GM19372 (cell line): Measurements from ENCODE around the gene STYK1.
"Not testable (repeated sequence)": the region's sequence is repeated elsewhere in the genome, so short reads cannot be mapped to it uniquely, and the experiment has no call there.

Source experiments
- ATAC-seq: cut with Tn5 transposase; IDR thresholded peaks from one replicate; pipeline ENCODE4 v1.9.1; 2021; ENCODE audit warnings: mild to moderate bottlenecking, low read depth, moderate library complexity; ENCODE audit not compliant: unreplicated experiment

STYK1 gene

GRCh38 chr12:10690906-10691305, 17.1 kb upstream of the STYK1 start:
- ATAC-seq = no peak

DNA sequence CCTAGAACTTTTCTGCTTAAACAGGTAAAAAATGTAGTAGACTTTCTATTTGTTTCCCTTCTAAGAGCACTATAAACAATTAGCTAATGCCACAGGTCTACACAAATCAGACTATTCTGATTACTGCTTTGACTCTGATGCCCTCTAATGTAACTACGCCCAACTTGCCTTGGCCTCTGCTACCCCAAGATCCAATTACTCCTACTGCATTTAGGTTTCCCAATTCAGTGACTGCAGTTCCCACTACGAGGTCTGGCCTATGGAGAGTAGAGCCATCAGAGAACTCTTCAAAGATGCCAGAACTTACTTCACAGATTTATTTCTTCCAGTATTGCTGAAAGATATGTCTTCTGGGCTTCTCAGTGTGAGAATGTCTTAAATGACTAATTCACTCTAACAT, 15.3 kb upstream of the STYK1 start:
- no peak for ATAC-seq

DNA sequence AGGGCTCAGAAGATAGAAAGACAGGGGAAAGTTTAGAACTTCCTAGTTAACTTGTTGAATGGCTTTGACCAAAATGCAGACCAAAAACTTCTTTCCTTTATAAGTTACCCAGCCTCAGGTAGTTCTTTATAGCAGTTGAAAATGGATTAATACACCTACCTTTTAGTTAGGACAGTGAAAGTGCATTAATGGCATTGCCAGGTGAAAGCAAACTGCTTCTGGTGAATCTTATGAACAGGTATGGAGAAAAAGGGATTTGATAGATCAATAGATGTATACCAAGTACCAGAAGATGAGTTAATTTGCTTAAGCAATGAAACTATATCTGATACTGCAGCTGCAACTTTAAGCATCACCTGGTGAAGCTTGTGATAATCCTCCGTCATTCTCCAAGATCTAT, 14.2 kb upstream of the STYK1 start:
- no peak for ATAC-seq

DNA sequence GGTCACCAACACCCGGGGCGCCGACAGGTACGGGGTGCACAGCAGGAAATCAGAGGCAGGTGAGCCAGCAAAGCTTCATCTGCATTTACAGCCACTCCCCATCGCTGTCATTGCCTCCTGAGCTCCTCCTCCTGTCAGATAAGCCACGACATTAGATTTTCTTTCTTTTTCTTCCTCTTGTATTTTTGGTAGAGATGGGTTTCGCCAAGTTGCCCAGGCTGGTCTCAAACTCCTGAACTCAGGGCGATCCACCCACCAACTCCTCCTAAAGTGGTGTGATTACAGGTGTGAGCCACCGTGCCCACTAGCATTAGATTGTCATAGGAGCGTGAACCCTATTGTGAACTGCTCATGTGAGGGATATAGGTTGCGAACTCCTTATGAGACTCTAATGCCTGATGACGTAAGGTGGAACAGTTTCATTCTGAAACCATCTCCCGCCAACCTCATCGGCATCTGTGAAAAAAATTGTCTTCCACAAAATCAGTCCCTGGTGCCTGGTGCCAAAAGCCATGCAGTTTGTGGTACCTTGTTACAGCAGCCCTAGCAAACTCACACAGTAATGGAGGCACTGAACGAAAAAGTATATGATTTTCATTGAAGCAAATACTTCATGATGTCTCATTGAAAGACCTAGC, 1.5 kb downstream of the STYK1 start:
- ATAC-seq = no peak

GRCh38 chr12:10669533-10669932, 4.3 kb downstream of the STYK1 start:
- ATAC-seq = no peak

GRCh38 chr12:10668526-10668925, 5.3 kb downstream of the STYK1 start:
- ATAC-seq = no peak

DNA sequence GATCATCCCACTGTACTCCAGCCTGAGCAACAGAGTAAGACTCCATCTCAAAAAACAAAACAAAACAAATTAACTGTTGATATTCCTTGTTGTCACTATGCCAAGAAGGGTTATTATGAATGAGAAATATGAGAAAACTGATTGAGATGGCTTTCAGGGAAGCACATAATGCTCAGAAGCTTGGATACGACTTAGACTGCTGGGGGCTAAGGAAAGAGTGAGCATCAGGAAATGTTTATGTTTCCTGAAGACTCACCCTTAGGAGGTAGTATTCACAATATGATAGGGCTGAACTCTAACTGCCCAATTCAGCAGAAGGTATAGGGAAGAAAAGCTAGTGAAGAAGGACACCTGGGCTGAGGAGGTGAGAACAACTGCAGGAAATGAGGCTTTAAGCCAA, 6.3 kb downstream of the STYK1 start:
- ATAC-seq = no peak

GRCh38 chr12:10664499-10664898, 9.4 kb downstream of the STYK1 start:
- ATAC-seq = no peak

DNA sequence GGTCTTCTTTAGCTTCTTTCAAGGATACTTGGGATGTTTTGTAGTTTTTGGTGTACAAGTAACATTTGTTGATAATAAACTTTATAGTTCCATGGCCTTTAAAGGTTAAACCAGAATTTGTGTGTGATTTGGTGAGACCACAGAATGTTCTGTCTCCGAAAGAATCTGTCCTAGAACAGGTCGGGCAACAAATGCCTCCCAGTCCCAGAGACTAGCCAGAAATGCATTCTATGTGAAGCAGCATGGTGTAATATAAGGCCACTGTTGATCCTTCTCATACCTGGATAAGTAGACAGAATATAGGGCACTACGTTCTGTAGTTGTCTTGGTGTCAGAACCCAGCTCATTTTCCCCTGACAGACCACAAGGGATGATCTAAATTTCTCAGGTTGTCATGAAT, 10.0 kb downstream of the STYK1 start:
- no peak for ATAC-seq

- ATAC-seq = no peak
These were observed 12.5 kb downstream of the STYK1 start for GRCh38 chr12:10661338-10661737.

DNA sequence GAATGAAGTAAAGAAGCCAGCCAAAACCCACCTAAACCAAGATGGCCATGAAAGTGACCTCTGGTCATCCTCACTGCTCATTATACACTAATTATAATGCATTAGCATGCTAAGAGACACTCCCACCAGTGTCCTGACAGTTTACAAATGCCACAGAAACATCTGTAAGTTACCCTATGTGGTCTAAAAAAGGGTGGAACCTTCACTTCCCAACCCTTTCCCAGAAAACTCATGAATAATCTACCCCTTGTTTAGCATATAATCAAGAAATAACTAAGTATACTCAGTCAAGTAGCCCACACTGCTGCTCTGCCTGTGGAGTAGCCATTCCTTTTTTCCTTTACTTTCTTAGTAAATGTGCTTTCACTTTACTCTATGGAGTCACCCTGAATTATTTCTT, 19.8 kb downstream of the STYK1 start:
- no peak for ATAC-seq

- no peak for ATAC-seq
These were observed 21.7 kb downstream of the STYK1 start for GRCh38 chr12:10652192-10652591.

GRCh38 chr12:10646576-10646975, 27.3 kb downstream of the STYK1 start:
- not testable (repeated sequence) for ATAC-seq

GRCh38 chr12:10645910-10646309, 27.9 kb downstream of the STYK1 start:
- ATAC-seq = no peak

DNA sequence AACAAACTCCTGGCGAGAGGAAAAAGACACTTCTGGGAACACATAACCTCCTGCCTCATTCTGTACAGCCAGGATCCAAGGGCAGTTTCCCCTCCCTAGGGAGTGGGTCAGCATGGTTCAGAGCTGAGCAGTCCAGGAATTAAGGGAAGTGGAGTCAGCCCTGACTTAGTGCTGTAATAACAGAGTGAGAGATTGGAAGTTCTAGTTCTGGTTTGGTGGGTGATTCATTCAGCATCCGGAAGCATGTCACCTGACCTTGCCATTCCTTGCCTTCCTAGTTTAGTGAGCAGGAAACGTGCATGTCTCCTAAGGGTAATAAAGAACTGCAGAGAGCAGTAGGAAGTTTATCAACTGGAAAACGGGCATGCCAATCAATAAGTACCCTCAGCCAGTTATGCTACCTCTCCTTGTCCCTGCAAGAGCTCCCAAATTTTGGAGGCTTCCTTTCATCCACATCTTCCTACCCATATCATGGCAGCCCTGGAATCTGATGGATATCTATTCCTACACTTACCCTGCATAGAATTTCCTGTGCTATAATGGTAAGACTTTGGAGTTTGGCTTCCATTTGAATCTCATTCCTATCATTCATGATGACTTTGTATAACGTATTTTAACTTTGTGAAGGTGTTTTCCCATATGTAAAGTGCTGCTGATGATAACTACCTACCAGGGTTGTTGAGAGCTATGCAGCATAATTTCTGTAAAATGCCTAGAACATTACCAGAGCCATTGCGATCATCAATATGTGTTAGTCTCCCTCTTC, 31.9 kb downstream of the STYK1 start:
- ATAC-seq = no peak

DNA sequence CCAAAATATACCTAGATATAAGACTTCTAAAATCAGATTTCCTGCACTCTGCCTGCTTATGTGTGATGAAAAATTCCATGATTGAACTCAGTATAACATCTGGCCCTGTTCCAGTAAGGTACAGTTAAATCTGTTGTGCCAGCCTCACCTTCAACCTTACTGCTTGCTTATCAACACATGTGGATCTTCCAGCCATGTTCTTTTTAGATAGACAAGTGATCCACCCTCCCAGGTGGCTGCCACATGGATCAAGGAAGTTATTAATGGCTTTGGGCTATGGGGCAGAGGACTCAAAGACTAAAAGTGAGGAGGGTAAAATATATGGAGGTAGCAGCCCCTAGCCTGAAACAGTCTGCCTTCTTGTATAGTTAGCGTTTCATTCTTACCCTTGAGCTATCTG, 35.1 kb downstream of the STYK1 start:
- no peak for ATAC-seq

DNA sequence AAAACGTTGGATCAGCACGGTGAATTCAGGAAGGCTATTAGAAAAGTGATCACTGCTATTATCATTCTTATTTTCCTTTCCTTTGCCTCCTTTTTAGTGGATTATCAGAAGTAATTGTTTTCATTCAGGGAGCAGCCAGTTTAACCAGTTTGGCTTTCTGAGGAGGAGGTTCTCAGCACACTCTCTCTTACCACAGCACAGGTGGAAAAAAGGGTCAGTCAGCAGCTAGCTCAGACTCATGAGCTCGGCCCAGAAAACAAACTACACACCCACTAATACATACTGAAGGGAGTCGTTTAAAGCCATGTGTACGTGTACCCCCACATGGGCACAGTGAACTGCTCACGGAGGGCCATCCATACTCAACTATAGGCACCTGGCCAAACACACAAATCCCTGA, 37.2 kb downstream of the STYK1 start:
- ATAC-seq = no peak

- ATAC-seq = no peak
These were observed 37.7 kb downstream of the STYK1 start for GRCh38 chr12:10636124-10636523.

DNA sequence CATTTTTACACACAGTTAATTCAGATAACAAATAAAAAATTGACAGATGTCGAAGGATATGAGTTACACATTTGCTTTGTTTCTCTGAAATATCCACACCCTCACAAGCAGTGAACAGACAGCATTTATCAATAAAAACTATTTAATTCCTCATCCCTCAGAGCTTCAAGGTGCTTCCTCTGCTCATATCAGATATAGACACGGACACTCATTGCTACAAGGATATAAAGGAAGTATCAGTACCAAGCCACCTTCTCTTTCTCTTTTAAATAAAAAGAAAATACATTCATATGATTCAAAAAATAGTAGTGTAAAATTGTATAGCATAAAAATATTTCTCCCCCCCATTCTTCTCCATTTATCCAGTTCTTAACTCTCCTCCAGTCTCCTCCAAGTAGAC, 38.5 kb downstream of the STYK1 start:
- ATAC-seq = no peak

- ATAC-seq = no peak
These were observed 39.4 kb downstream of the STYK1 start for GRCh38 chr12:10634427-10634826.

DNA sequence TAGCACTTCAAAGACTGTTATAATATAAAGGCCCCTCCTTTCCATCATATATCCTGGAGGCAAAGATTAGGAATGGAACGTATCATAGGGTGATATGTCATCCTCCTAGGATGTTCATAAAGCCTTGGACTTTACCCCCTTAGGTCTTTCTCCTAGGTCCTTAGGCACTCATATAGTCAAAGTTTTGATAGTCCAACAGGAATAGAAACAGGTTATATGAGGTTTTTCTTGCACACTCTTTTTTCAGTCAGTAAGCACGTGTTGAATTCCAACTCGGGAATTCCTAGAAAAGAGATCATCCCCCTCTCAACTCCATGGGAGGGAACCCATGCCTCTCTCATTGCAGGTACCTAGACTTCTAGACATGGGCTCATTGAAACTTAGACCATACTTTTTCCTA, 40.3 kb downstream of the STYK1 start:
- no peak for ATAC-seq

- no peak for ATAC-seq
These were observed 41.6 kb downstream of the STYK1 start for GRCh38 chr12:10632226-10632625.
